HL-60 (cell line): Measurements from ENCODE around the gene ZFY.
"Not testable (repeated sequence)": the region's sequence is repeated elsewhere in the genome, so short reads cannot be mapped to it uniquely, and the experiment has no call there.

Experiments
- DNase-seq, 2 experiments: peaks; one replicate each; pipeline ENCODE4 v3.0.0-alpha.2; 2010 to 2020; ENCODE audit warnings: low read depth in 1 of 2, low spot score in 1 of 2
- H3K27ac ChIP-seq: fragments of 250-450 bp; sonication (Bioruptor Pico); replicated peaks from 2 replicates; pipeline ENCODE4 v1.5.1; 2020; ENCODE audit warnings: mild to moderate bottlenecking, moderate library complexity
- H3K27me3 ChIP-seq: fragments of 250-450 bp; sonication (Bioruptor Pico); 2 replicates; pipeline ENCODE4 v1.5.1; 2021; ENCODE audit warnings: mild to moderate bottlenecking, moderate library complexity; ENCODE audit not compliant: insufficient read depth, poor library complexity, severe bottlenecking
- H3K4me3 ChIP-seq: replicated peaks from 2 replicates; pipeline ENCODE4 v1.5.1; 2011; ENCODE audit warnings: mild to moderate bottlenecking, control low read depth, low read length; ENCODE audit not compliant: insufficient read depth
- CTCF ChIP-seq: IDR thresholded peaks from one replicate; pipeline ENCODE4 v1.5.1; 2011; ENCODE audit warnings: low read length, control low read depth, inconsistent platforms; ENCODE audit not compliant: insufficient read depth
- GABPA ChIP-seq: IDR thresholded peaks from 2 replicates; pipeline ENCODE4 v1.6.1; 2012; ENCODE audit warnings: low read depth
- POLR2AphosphoS5 ChIP-seq: IDR thresholded peaks from 2 replicates; pipeline ENCODE4 v1.6.1; 2012; ENCODE audit warnings: low read depth
- REST ChIP-seq: IDR thresholded peaks from 2 replicates; pipeline ENCODE4 v1.6.1; 2012; ENCODE audit warnings: low read depth; ENCODE audit not compliant: insufficient replicate concordance
- SPI1 ChIP-seq: IDR thresholded peaks from 2 replicates; pipeline ENCODE4 v1.6.1; 2012; ENCODE audit warnings: low read depth, mild to moderate bottlenecking, borderline replicate concordance

The ZFY gene

GRCh38 chrY:2973110-2973751 lies 38.0 kb downstream of the ZFY start:
- Histone ChIP-seq H3K4me3 (no peak overlapping the region), H3K27ac (no peak overlapping the region), H3K27me3 (no peaks in the 10 kb centered on the region)
- DNase-seq, result no peak
- TF ChIP-seq REST, result no peak
- no peak for TF ChIP-seq CTCF
- TF ChIP-seq SPI1, result no peak
- no peak for TF ChIP-seq POLR2AphosphoS5
- TF ChIP-seq GABPA, result no peak

- no peak for DNase-seq
- no peak overlapping the region for H3K27ac ChIP-seq
- TF ChIP-seq GABPA, result no peak
- no peak for TF ChIP-seq REST
- TF ChIP-seq SPI1, result no peak
- TF ChIP-seq CTCF, result no peak
- no peak for TF ChIP-seq POLR2AphosphoS5
- no peak overlapping the region for H3K4me3 ChIP-seq
- no peaks in the 10 kb centered on the region for H3K27me3 ChIP-seq
Measured at GRCh38 chrY:2979283-2979682, 44.1 kb downstream of the ZFY start.

GRCh38 chrY:2984491-2984890 lies 49.3 kb downstream of the ZFY start:
- TF ChIP-seq REST, result no peak
- no peak overlapping the region for H3K4me3 ChIP-seq
- no peaks in the 10 kb centered on the region for H3K27me3 ChIP-seq
- no peak overlapping the region for H3K27ac ChIP-seq
- no peak for DNase-seq

- not testable (repeated sequence) for H3K4me3 ChIP-seq, DNase-seq, H3K27ac ChIP-seq, H3K27me3 ChIP-seq
Measured at GRCh38 chrY:2987178-2987577, 52.0 kb downstream of the ZFY start.

- not testable (repeated sequence) for DNase-seq, H3K27me3 ChIP-seq, H3K27ac ChIP-seq, H3K4me3 ChIP-seq
Measured at GRCh38 chrY:2997369-2997768, 62.2 kb downstream of the ZFY start.
